Renal cortical epithelial cell (primary cell): Measurements from ENCODE around the gene CACNA1C. TPM values are rescaled to one million over a fixed set of nuclear protein-coding genes. Genes with fewer than 3 reads are reported as not detected.

Experiments used
- DNase-seq: peaks from one replicate; pipeline ENCODE4 v3.0.0-alpha.2; 2011; ENCODE audit warnings: low read depth
- total RNA-seq: library from RNA; depleted of rRNA; stranded (reverse); fragments of >200 nt; gene quantifications from 2 replicates; pipeline ENCODE4 v1.2.3, GENCODE V29; 2014

Gene CACNA1C
- 0.05 TPM in 1 of 2 replicates, not detected in the other for total RNA-seq

- no peak for DNase-seq
These were observed at the start of gene CACNA1C for GRCh38 chr12:2052826-2053678. TSS of gene CACNA1C (plus strand) at chr12:2052987. CDS start at chr12:2053563, 576 bp downstream.

- DNase-seq, result peak; percentile 25
These were observed 49.1 kb upstream of the CACNA1C start for GRCh38 chr12:2003676-2004112.

GRCh38 chr12:2004113-2004929 lies 48.5 kb upstream of the CACNA1C start, which contains the start of gene DCP1B:
TSS of gene DCP1B (minus strand) at chr12:2004457. CDS start at chr12:2004431, 26 bp downstream.
- peak; percentile 93 for DNase-seq

- DNase-seq, result no peak
These were observed 44.1 kb upstream of the CACNA1C start for GRCh38 chr12:2008677-2009076.

- no peak for DNase-seq
These were observed 43.2 kb upstream of the CACNA1C start for GRCh38 chr12:2009623-2010022.

- DNase-seq, result peak; percentile 5
These were observed 40.9 kb upstream of the CACNA1C start for GRCh38 chr12:2011643-2012607.

- no peak for DNase-seq
These were observed 39.7 kb upstream of the CACNA1C start for GRCh38 chr12:2013086-2013485.

- DNase-seq, result peak; percentile 33
These were observed 39.1 kb upstream of the CACNA1C start for GRCh38 chr12:2013527-2014223.

- DNase-seq, result no peak
These were observed 38.6 kb upstream of the CACNA1C start for GRCh38 chr12:2014231-2014630.

- DNase-seq, result no peak
These were observed 35.8 kb upstream of the CACNA1C start for GRCh38 chr12:2016862-2017545.

GRCh38 chr12:2017546-2018337 lies 35.0 kb upstream of the CACNA1C start:
- no peak for DNase-seq

GRCh38 chr12:2018391-2018790 lies 34.4 kb upstream of the CACNA1C start:
- DNase-seq, result no peak

- DNase-seq, result no peak
These were observed 33.7 kb upstream of the CACNA1C start for GRCh38 chr12:2019126-2019525.

- no peak for DNase-seq
These were observed 32.3 kb upstream of the CACNA1C start for GRCh38 chr12:2020511-2020910.

GRCh38 chr12:2023365-2023764 lies 29.4 kb upstream of the CACNA1C start:
- no peak for DNase-seq

- no peak for DNase-seq
These were observed 25.4 kb upstream of the CACNA1C start for GRCh38 chr12:2027351-2027750.

GRCh38 chr12:2029851-2030250 lies 22.9 kb upstream of the CACNA1C start:
- DNase-seq, result no peak

- DNase-seq, result no peak
These were observed 20.3 kb upstream of the CACNA1C start for GRCh38 chr12:2032506-2032905.
